ENCODE data around the gene AQP6. TPM values are rescaled to one million over a fixed set of nuclear protein-coding genes. Genes with fewer than 3 reads are reported as not detected.
A peak's percentile ranks its signal among the peaks of the same experiment; 100 is the strongest.

Gene AQP6
- total and polyA plus RNA-seq, 2 experiments from 2014 or later = not detected

- DNase-seq = no peak
- Histone ChIP-seq H3K4me2 (ENCODE audit: unreplicated experiment) (no peak overlapping the region), H3K9me3 (ENCODE audit: low read depth) (no peaks in the 10 kb centered on the region), H3K27ac (no peak overlapping the region), H3K4me1 (ENCODE audit: insufficient read depth) (peaks cover 10% of the 10 kb centered on the region), H4K20me1 (ENCODE audit: insufficient read depth) (no peaks in the 10 kb centered on the region), H3F3A (ENCODE audit: insufficient read depth) (peaks cover 28% of the 10 kb centered on the region; the same call in 1 of the 2 replicates), H3K79me2 (ENCODE audit: insufficient read depth) (peaks cover 61% of the 10 kb centered on the region), H3K9ac (no peak overlapping the region), H3K4me3 (no peak overlapping the region), H3K27me3 (replicated peaks; ENCODE audit: insufficient read depth) (no peaks in the 10 kb centered on the region), H2AFZ (no peak overlapping the region), H3K36me3 (ENCODE audit: low read depth) (peaks cover 7% of the 10 kb centered on the region), H3K9me2 (ENCODE audit: insufficient read depth) (no peaks in the 10 kb centered on the region)
- WGBS, 2 experiments (ENCODE audit: low coverage in 1 of 2, low lambda C conversion rate in 2 of 2, missing lambda C conversion rate in 2 of 2) = 94 to 97% methylated on average over 7 of the region's 7 CpGs
- TF ChIP-seq EZH2 (IDR thresholded peaks at IDR 0.05; ENCODE audit: insufficient read depth, poor library complexity, severe bottlenecking) (no peak), EZH2phosphoT487 (IDR thresholded peaks at IDR 0.05; ENCODE audit: insufficient read depth, low read depth) (no peak)
- in situ Hi-C loops (cut with MboI) = no loop called here
These were observed 33.5 kb downstream of the AQP6 start for GRCh38 chr12:50006280-50006679.

- 93 to 95% methylated on average over 1 of the region's 1 CpG for WGBS, 2 experiments (ENCODE audit: low coverage in 1 of 2, low lambda C conversion rate in 2 of 2, missing lambda C conversion rate in 2 of 2)
- H3K36me3 ChIP-seq (ENCODE audit: low read depth) = peaks cover 7% of the 10 kb centered on the region
- no peaks in the 10 kb centered on the region for H3K9me2 ChIP-seq (ENCODE audit: insufficient read depth)
- no peak for TF ChIP-seq EZH2 (IDR thresholded peaks at IDR 0.05; ENCODE audit: insufficient read depth, poor library complexity, severe bottlenecking)
- TF ChIP-seq EZH2phosphoT487 (IDR thresholded peaks at IDR 0.05; ENCODE audit: insufficient read depth, low read depth) = no peak
- H3K4me2 ChIP-seq (ENCODE audit: unreplicated experiment) = no peak overlapping the region
- H3K4me3 ChIP-seq = no peak overlapping the region
- H3K4me1 ChIP-seq (ENCODE audit: insufficient read depth) = peaks cover 10% of the 10 kb centered on the region
- DNase-seq = peak; percentile 73
- no peaks in the 10 kb centered on the region for H3K27me3 ChIP-seq (replicated peaks; ENCODE audit: insufficient read depth)
- in situ Hi-C loops (cut with MboI) = no loop called here
- H3K9me3 ChIP-seq (ENCODE audit: low read depth) = no peaks in the 10 kb centered on the region
- no peak overlapping the region for H2AFZ ChIP-seq
- no peak overlapping the region for H3K9ac ChIP-seq
- H3K79me2 ChIP-seq (ENCODE audit: insufficient read depth) = peaks cover 67% of the 10 kb centered on the region
- H3F3A ChIP-seq (ENCODE audit: insufficient read depth) = peaks cover 28% of the 10 kb centered on the region; the same call in 1 of the 2 replicates
- H3K27ac ChIP-seq = no peak overlapping the region
- no peaks in the 10 kb centered on the region for H4K20me1 ChIP-seq (ENCODE audit: insufficient read depth)
These were observed 34.2 kb downstream of the AQP6 start for GRCh38 chr12:50006754-50007442.

GRCh38 chr12:50013361-50014147, 40.8 kb downstream of the AQP6 start:
- Histone ChIP-seq H3K4me3 (no peak overlapping the region), H3K27ac (no peak overlapping the region), H3K36me3 (ENCODE audit: low read depth) (no peaks in the 10 kb centered on the region), H3K9me2 (ENCODE audit: insufficient read depth) (no peaks in the 10 kb centered on the region), H3K79me2 (ENCODE audit: insufficient read depth) (peaks cover 100% of the 10 kb centered on the region), H3K4me1 (ENCODE audit: insufficient read depth) (peaks cover 14% of the 10 kb centered on the region), H3K9me3 (ENCODE audit: low read depth) (no peaks in the 10 kb centered on the region), H3K27me3 (replicated peaks; ENCODE audit: insufficient read depth) (no peaks in the 10 kb centered on the region), H3K4me2 (ENCODE audit: unreplicated experiment) (no peak overlapping the region), H3K9ac (no peak overlapping the region), H2AFZ (no peak overlapping the region), H4K20me1 (ENCODE audit: insufficient read depth) (no peaks in the 10 kb centered on the region), H3F3A (ENCODE audit: insufficient read depth) (peaks cover 7% of the 10 kb centered on the region; the same call in 1 of the 2 replicates)
- 76 to 82% methylated on average over 2 of the region's 2 CpGs for WGBS, 2 experiments (ENCODE audit: low coverage in 1 of 2, low lambda C conversion rate in 2 of 2, missing lambda C conversion rate in 2 of 2)
- in situ Hi-C loops (cut with MboI) = no loop called here
- no peak for DNase-seq
- no peak for TF ChIP-seq EZH2phosphoT487 (IDR thresholded peaks at IDR 0.05; ENCODE audit: insufficient read depth, low read depth)
- TF ChIP-seq EZH2 (IDR thresholded peaks at IDR 0.05; ENCODE audit: insufficient read depth, poor library complexity, severe bottlenecking) = no peak

GRCh38 chr12:50014342-50014741, 41.6 kb downstream of the AQP6 start:
- no peaks in the 10 kb centered on the region for H3K9me3 ChIP-seq (ENCODE audit: low read depth)
- peaks cover 100% of the 10 kb centered on the region for H3K79me2 ChIP-seq (ENCODE audit: insufficient read depth)
- no peaks in the 10 kb centered on the region for H3K27me3 ChIP-seq (replicated peaks; ENCODE audit: insufficient read depth)
- peaks cover 7% of the 10 kb centered on the region; the same call in 1 of the 2 replicates for H3F3A ChIP-seq (ENCODE audit: insufficient read depth)
- no peak overlapping the region for H3K4me2 ChIP-seq (ENCODE audit: unreplicated experiment)
- no peak overlapping the region for H3K4me3 ChIP-seq
- H3K36me3 ChIP-seq (ENCODE audit: low read depth) = no peaks in the 10 kb centered on the region
- in situ Hi-C loops (cut with MboI) = no loop called here
- WGBS, 2 experiments (ENCODE audit: low coverage in 1 of 2, low lambda C conversion rate in 2 of 2, missing lambda C conversion rate in 2 of 2) = 93 to 97% methylated on average over 3 of the region's 3 CpGs
- H4K20me1 ChIP-seq (ENCODE audit: insufficient read depth) = no peaks in the 10 kb centered on the region
- H3K9me2 ChIP-seq (ENCODE audit: insufficient read depth) = no peaks in the 10 kb centered on the region
- no peak for DNase-seq
- no peak for TF ChIP-seq EZH2 (IDR thresholded peaks at IDR 0.05; ENCODE audit: insufficient read depth, poor library complexity, severe bottlenecking)
- no peak overlapping the region for H2AFZ ChIP-seq
- peaks cover 14% of the 10 kb centered on the region for H3K4me1 ChIP-seq (ENCODE audit: insufficient read depth)
- H3K9ac ChIP-seq = no peak overlapping the region
- H3K27ac ChIP-seq = no peak overlapping the region

All from GM23248 (cell line).